HL-60 (cell line): ENCODE measurements around the gene STAMBPL1.

Source experiments
- DNase-seq, 2 experiments: peaks; one replicate each; pipeline ENCODE4 v3.0.0-alpha.2; 2010 to 2020; ENCODE audit warnings: low read depth in 1 of 2, low spot score in 1 of 2
- H3K27ac ChIP-seq: fragments of 250-450 bp; sonication (Bioruptor Pico); replicated peaks from 2 replicates; pipeline ENCODE4 v1.5.1; 2020; ENCODE audit warnings: mild to moderate bottlenecking, moderate library complexity
- H3K27me3 ChIP-seq: fragments of 250-450 bp; sonication (Bioruptor Pico); 2 replicates; pipeline ENCODE4 v1.5.1; 2021; ENCODE audit warnings: mild to moderate bottlenecking, moderate library complexity; ENCODE audit not compliant: insufficient read depth, poor library complexity, severe bottlenecking
- H3K4me3 ChIP-seq: replicated peaks from 2 replicates; pipeline ENCODE4 v1.5.1; 2011; ENCODE audit warnings: mild to moderate bottlenecking, control low read depth, low read length; ENCODE audit not compliant: insufficient read depth
- GABPA ChIP-seq: IDR thresholded peaks from 2 replicates; pipeline ENCODE4 v1.6.1; 2012; ENCODE audit warnings: low read depth
- POLR2AphosphoS5 ChIP-seq: IDR thresholded peaks from 2 replicates; pipeline ENCODE4 v1.6.1; 2012; ENCODE audit warnings: low read depth
- REST ChIP-seq: IDR thresholded peaks from 2 replicates; pipeline ENCODE4 v1.6.1; 2012; ENCODE audit warnings: low read depth; ENCODE audit not compliant: insufficient replicate concordance
- SPI1 ChIP-seq: IDR thresholded peaks from 2 replicates; pipeline ENCODE4 v1.6.1; 2012; ENCODE audit warnings: low read depth, mild to moderate bottlenecking, borderline replicate concordance
- TF ChIP-seq, protein P1 (sequence below): IDR thresholded peaks from one replicate; pipeline ENCODE4 v1.5.1; 2011; ENCODE audit warnings: low read length, control low read depth, inconsistent platforms; ENCODE audit not compliant: insufficient read depth

STAMBPL1 gene

GRCh38 chr10:88934900-88935672, 55.0 kb downstream of the STAMBPL1 start:
- Histone ChIP-seq H3K27me3 (no peaks in the 10 kb centered on the region), H3K27ac (no peak overlapping the region), H3K4me3 (no peak overlapping the region)
- TF ChIP-seq, protein P1, sequence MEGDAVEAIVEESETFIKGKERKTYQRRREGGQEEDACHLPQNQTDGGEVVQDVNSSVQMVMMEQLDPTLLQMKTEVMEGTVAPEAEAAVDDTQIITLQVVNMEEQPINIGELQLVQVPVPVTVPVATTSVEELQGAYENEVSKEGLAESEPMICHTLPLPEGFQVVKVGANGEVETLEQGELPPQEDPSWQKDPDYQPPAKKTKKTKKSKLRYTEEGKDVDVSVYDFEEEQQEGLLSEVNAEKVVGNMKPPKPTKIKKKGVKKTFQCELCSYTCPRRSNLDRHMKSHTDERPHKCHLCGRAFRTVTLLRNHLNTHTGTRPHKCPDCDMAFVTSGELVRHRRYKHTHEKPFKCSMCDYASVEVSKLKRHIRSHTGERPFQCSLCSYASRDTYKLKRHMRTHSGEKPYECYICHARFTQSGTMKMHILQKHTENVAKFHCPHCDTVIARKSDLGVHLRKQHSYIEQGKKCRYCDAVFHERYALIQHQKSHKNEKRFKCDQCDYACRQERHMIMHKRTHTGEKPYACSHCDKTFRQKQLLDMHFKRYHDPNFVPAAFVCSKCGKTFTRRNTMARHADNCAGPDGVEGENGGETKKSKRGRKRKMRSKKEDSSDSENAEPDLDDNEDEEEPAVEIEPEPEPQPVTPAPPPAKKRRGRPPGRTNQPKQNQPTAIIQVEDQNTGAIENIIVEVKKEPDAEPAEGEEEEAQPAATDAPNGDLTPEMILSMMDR: peak; percentile 97
- TF ChIP-seq GABPA: no peak
- DNase-seq: peak; percentile 49 to 75

GRCh38 chr10:88936656-88937055, 56.6 kb downstream of the STAMBPL1 start:
- TF ChIP-seq GABPA (no peak), SPI1 (no peak), REST (no peak), POLR2AphosphoS5 (no peak)
- TF ChIP-seq, protein P1: no peak
- H3K27me3 ChIP-seq: no peaks in the 10 kb centered on the region
- DNase-seq: no peak
- H3K27ac ChIP-seq: no peak overlapping the region
- no peak overlapping the region for H3K4me3 ChIP-seq

DNA sequence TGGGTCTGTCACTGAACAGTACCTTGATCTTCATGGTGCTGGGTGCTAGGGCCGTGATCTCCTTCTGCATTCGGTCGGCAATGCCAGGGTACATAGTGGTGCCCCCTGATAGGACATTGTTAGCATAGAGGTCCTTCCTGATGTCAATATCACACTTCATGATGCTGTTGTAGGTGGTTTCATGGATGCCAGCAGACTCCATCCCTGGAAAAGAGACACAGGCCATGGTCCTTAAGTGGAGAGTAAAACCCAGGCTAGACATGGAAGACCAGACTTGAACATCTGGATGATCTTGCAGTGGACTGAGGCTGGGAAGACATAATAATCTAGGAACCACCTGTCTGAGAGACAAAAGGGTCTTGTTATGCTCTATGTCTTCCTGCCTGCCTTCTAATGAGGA, 58.0 kb downstream of the STAMBPL1 start:
- DNase-seq: no peak
- no peak overlapping the region for H3K4me3 ChIP-seq
- TF ChIP-seq, protein P1: no peak
- no peak for TF ChIP-seq GABPA
- no peak for TF ChIP-seq REST
- H3K27ac ChIP-seq: no peak overlapping the region
- H3K27me3 ChIP-seq: no peaks in the 10 kb centered on the region

DNA sequence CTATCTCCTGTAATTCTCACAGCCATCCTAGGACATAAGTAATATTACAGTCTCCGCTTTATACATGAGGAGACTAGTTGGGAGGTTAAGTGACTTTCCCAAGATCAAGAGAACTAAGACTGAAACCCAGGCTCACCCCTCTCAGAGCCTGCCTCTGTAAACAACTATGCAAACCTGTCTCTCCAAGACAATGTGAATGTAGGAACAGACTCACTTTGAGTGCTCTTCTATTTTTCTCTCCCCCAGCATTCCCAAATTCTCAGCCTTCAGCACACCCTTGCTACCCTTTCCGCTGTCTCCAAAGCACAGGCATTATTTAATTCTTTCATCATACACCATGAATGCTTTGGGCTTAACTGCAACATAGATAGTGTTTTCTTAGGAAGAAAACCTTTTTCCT, 58.9 kb downstream of the STAMBPL1 start:
- no peak for DNase-seq
- Histone ChIP-seq H3K4me3 (no peak overlapping the region), H3K27ac (no peak overlapping the region), H3K27me3 (no peaks in the 10 kb centered on the region)
- TF ChIP-seq REST: no peak
- no peak for TF ChIP-seq SPI1
- TF ChIP-seq, protein P1: no peak
- no peak for TF ChIP-seq POLR2AphosphoS5
- TF ChIP-seq GABPA: no peak
